OCI-LY1 (cell line): ENCODE results near the gene DENND5A.

Experiments used
- H2AFZ ChIP-seq: fragments of 200-600 bp; sonication (generic), shearing (Covaris generic); 2 replicates; pipeline ENCODE4 v1.6.0; 2014; ENCODE audit warnings: antibody characterized with exemption, mild to moderate bottlenecking, low read length
- H3F3A ChIP-seq: fragments of 200-600 bp; sonication (generic), shearing (Covaris generic); 2 replicates; pipeline ENCODE4 v1.6.0; 2014; ENCODE audit warnings: mild to moderate bottlenecking, antibody characterized with exemption, low read length, moderate library complexity; ENCODE audit not compliant: insufficient read depth
- H3K27ac ChIP-seq: fragments of 200-600 bp; sonication (generic); 2 replicates; pipeline ENCODE4 v1.5.1; 2014; ENCODE audit warnings: low read length, mixed run types, mild to moderate bottlenecking, low read depth; ENCODE audit not compliant: poor library complexity, severe bottlenecking
- H3K27me3 ChIP-seq: fragments of 200-600 bp; sonication (generic); 2 replicates; pipeline ENCODE4 v1.6.0; 2014; ENCODE audit warnings: antibody characterized with exemption, mild to moderate bottlenecking, low read length, moderate library complexity; ENCODE audit not compliant: insufficient read depth
- H3K36me3 ChIP-seq: fragments of 200-600 bp; sonication (generic); 2 replicates; pipeline ENCODE4 v1.6.1; 2014; ENCODE audit warnings: mild to moderate bottlenecking, antibody characterized with exemption, low read length, moderate library complexity, mixed read lengths; ENCODE audit not compliant: insufficient read depth
- H3K4me1 ChIP-seq: fragments of 200-600 bp; sonication (generic); 2 replicates; pipeline ENCODE4 v1.5.1; 2014; ENCODE audit warnings: mild to moderate bottlenecking, low read length, moderate library complexity; ENCODE audit not compliant: insufficient read depth, severe bottlenecking
- H3K4me2 ChIP-seq: fragments of 200-600 bp; sonication (generic), shearing (Covaris generic); 2 replicates; pipeline ENCODE4 v1.6.1; 2014; ENCODE audit warnings: low read length
- H3K4me3 ChIP-seq: fragments of 200-600 bp; sonication (generic); 2 replicates; pipeline ENCODE4 v1.5.1; 2014; ENCODE audit warnings: low read length, low read depth, mild to moderate bottlenecking, mixed read lengths; ENCODE audit not compliant: poor library complexity, severe bottlenecking
- H3K79me2 ChIP-seq: fragments of 200-600 bp; shearing (Covaris generic); 2 replicates; pipeline ENCODE4 v1.6.1; 2016; ENCODE audit warnings: mixed run types, low read length, mixed read lengths; ENCODE audit not compliant: insufficient read depth
- H3K9ac ChIP-seq: fragments of 200-600 bp; sonication (generic), shearing (Covaris generic); 2 replicates; pipeline ENCODE4 v1.6.1; 2014; ENCODE audit warnings: mild to moderate bottlenecking, low read length, mixed read lengths
- H3K9me2 ChIP-seq: fragments of 200-600 bp; sonication (generic), shearing (Covaris generic); 2 replicates; pipeline ENCODE4 v1.6.1; 2014; ENCODE audit warnings: low read depth, mild to moderate bottlenecking, low read length, mixed read lengths
- H3K9me3 ChIP-seq: fragments of 200-600 bp; shearing (Covaris generic); 2 replicates; pipeline ENCODE4 v1.6.1; 2014; ENCODE audit warnings: low read length, mixed read lengths
- H4K20me1 ChIP-seq: fragments of 200-600 bp; sonication (generic), shearing (Covaris generic); 2 replicates; pipeline ENCODE4 v1.6.0; 2016; ENCODE audit warnings: mild to moderate bottlenecking, low read length; ENCODE audit not compliant: insufficient read depth
- CTCF ChIP-seq: fragments of 200-600 bp; sonication (generic), shearing (Covaris generic); IDR thresholded peaks from 2 replicates; pipeline ENCODE4 v1.5.1; 2017; ENCODE audit warnings: mild to moderate bottlenecking, antibody characterized with exemption, low read length, moderate library complexity, mixed read lengths
- EZH2 ChIP-seq: fragments of 200-600 bp; sonication (generic), shearing (Covaris generic); IDR thresholded peaks from 2 replicates; pipeline ENCODE4 v1.8.0; 2017; ENCODE audit warnings: borderline replicate concordance, mixed run types, mild to moderate bottlenecking, antibody characterized with exemption, low read length, moderate library complexity, mixed read lengths

Gene DENND5A

GRCh38 chr11:9180784-9181183 is 84.4 kb downstream of the DENND5A start:
- H3K27ac ChIP-seq = no peak overlapping the region
- no peak overlapping the region for H2AFZ ChIP-seq
- no peak overlapping the region for H3K9ac ChIP-seq
- H3K9me2 ChIP-seq = no peaks in the 10 kb centered on the region
- H3K27me3 ChIP-seq = no peaks in the 10 kb centered on the region
- H3K79me2 ChIP-seq = no peaks in the 10 kb centered on the region
- no peak overlapping the region for H3K4me2 ChIP-seq
- TF ChIP-seq EZH2 (no peak), CTCF (no peak)
- H3K4me1 ChIP-seq = no peaks in the 10 kb centered on the region
- H3K36me3 ChIP-seq = peaks cover 3% of the 10 kb centered on the region; the same call in 1 of the 2 replicates
- H3K9me3 ChIP-seq = no peaks in the 10 kb centered on the region
- no peak overlapping the region for H3K4me3 ChIP-seq
- H4K20me1 ChIP-seq = no peaks in the 10 kb centered on the region
- H3F3A ChIP-seq = no peaks in the 10 kb centered on the region

- TF ChIP-seq EZH2 = no peak
- no peak for TF ChIP-seq CTCF
- Histone ChIP-seq H3K79me2 (no peaks in the 10 kb centered on the region), H3K36me3 (peaks cover 3% of the 10 kb centered on the region; the same call in 1 of the 2 replicates), H3F3A (no peaks in the 10 kb centered on the region), H3K4me1 (no peaks in the 10 kb centered on the region), H4K20me1 (no peaks in the 10 kb centered on the region), H3K9ac (no peak overlapping the region), H3K9me3 (no peaks in the 10 kb centered on the region), H3K4me2 (no peak overlapping the region), H3K27me3 (no peaks in the 10 kb centered on the region), H3K4me3 (no peak overlapping the region), H2AFZ (no peak overlapping the region), H3K9me2 (no peaks in the 10 kb centered on the region), H3K27ac (no peak overlapping the region)
Observed at GRCh38 chr11:9179141-9179540, 86.0 kb downstream of the DENND5A start.

GRCh38 chr11:9178716-9179115 is 86.4 kb downstream of the DENND5A start:
- no peaks in the 10 kb centered on the region for H3K9me2 ChIP-seq
- H3K36me3 ChIP-seq = peaks cover 3% of the 10 kb centered on the region; the same call in 1 of the 2 replicates
- no peak overlapping the region for H3K4me3 ChIP-seq
- TF ChIP-seq EZH2 (no peak), CTCF (no peak)
- no peaks in the 10 kb centered on the region for H4K20me1 ChIP-seq
- no peaks in the 10 kb centered on the region for H3K4me1 ChIP-seq
- H3K27ac ChIP-seq = no peak overlapping the region
- no peaks in the 10 kb centered on the region for H3K9me3 ChIP-seq
- H3K79me2 ChIP-seq = no peaks in the 10 kb centered on the region
- no peak overlapping the region for H3K4me2 ChIP-seq
- H3K9ac ChIP-seq = no peak overlapping the region
- no peaks in the 10 kb centered on the region for H3F3A ChIP-seq
- no peaks in the 10 kb centered on the region for H3K27me3 ChIP-seq
- no peak overlapping the region for H2AFZ ChIP-seq
